ENCODE measurements around the gene CD22.

The CD22 gene

DNA sequence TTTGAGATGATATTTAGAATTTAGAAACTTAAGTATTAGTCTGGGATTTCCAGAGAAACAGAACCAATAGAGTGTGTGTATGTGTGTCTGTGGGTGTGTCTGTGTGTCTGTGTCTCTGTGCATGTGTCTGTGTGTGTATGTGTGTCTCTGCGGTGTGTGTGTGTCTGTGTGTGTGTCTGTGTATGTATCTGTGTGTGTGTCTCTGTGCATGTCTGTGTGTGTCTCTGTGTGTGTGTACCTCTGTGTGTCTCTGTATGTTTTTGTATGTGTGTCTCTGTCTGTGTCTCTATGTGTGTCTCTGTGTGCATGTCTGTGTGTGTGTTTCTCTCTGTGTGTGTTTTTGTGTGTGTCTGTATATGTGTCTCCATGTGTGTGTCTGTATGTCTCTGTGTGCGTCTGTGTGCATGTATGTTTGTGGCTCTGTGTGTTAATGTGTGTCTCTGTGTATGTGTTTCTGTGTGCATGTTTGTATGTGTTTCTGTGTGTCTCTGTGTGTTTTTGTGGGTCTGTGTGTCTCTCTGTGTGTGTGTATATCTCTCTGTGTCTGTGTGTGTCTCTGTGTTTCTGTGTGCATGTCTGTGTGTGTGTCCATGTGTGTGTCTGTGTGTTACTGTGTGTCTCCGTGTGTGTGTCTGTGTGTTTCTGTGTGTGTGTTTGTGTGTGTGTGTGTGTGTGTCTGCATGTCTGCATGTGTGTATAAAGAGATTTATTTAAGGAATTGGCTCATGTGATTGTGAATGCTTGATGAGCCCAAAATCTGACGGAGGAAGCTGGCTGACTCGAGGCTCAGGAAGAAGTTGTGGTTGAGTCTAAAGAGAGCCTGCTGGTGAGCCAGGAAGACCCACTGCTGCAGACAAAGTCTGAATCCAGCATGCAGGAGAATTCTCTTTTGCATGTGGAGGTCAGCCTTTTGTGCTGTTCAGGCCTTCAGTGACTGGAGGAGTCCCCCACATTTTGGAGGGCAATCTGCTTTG lies 64.0 kb downstream of the CD22 start:
- no peak for DNase-seq

DNA sequence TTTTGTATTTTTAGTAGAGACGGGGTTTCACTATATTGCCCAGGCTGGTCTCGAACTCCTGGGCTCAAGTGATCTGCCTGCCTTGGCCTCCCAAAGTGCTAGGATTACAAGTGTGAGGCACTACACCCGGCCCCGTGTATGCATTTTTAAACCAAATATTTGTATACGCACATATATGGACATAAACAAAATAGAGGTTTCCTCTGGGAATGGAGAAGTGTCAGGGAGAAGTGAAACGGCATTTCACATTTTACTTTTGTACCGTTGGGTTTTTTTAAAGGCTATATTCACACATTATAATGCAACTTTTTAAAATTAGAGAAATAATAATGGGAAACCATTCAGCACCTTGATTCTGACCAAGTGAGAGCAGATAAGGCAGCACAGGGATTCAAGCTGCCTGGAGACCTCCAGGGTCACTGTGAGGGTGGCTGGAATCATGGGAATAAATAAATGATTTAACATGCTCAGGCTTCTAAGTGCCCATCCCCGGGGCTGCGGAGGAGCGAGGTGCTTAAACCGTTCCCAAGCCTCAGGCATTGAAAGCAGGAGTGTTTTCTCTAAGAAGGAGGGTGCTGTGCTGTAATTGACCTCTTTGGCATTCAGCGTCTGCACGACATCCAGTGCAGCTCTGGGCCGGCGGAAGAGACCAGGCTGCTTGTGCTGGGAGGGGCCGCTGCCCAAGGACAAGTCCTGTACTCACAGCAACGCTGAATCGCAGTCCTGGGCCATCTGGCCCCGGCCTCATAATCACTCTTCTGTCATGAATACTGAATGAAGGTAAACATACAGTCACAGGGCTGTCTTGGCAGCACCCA lies 66.6 kb downstream of the CD22 start:
- DNase-seq: no peak

- DNase-seq: no peak
Observed at GRCh38 chr19:35396240-35396885, 67.4 kb downstream of the CD22 start.
